Measurements from ENCODE around the gene CSNK1A1L. TPM values are rescaled to one million over a fixed set of nuclear protein-coding genes. Genes with fewer than 3 reads are reported as not detected.

The CSNK1A1L gene
- total and polyA plus RNA-seq, 2 of the 4 experiments (the other 2 are of a cell fraction): not detected

DNA sequence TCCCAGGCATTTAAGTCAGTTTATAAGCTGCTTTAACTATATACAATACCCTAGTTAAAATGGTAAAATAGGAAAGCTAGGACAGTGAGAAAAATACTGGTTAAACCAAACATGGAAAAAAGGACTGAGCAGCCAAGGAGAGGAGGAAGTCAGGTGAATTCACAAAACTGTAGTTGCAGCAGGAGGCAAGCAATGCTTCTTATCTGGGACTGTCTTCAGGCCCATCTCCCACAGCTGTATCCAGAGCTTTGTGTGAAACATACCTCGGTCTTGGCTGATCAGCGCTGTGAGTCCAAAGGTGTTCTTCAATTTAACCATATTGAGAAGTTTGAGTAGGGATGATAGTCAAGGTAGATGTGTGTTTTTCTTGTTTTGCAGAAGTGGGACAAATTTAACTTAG is 30.3 kb downstream of the CSNK1A1L start:
- no peak overlapping the region for H4K5ac ChIP-seq (ENCODE audit: low read depth, low read length)
- no peak overlapping the region for H3K27ac ChIP-seq (ENCODE audit: insufficient read depth, low read length)
- H2BK15ac ChIP-seq (ENCODE audit: low read depth, low read length): no peak overlapping the region
- BruUV-seq (replicated peaks): no TSS peak
- DNase-seq (no peak), ATAC-seq (ENCODE audit: low read depth) (no peak)
- dilution Hi-C loops (cut with HindIII; ENCODE audit: low sequenced_read_pairs, unreplicated experiment): no loop called here
- H2BK5ac ChIP-seq (ENCODE audit: low read depth, low read length, poor library complexity, severe bottlenecking): no peak overlapping the region
- no peaks in the 10 kb centered on the region for H3K9me3 ChIP-seq (ENCODE audit: control insufficient read depth, insufficient read depth, low read length)
- no peak overlapping the region for H2BK20ac ChIP-seq (ENCODE audit: low read depth, low read length)
- H3K4me1 ChIP-seq (ENCODE audit: control insufficient read depth, insufficient read depth, low read length): 0 out of 2 replicates have a peak, but pooled peaks cover 3% of the 10 kb centered on the region
- H3K36me3 ChIP-seq (ENCODE audit: control insufficient read depth, insufficient read depth, low read length): no peaks in the 10 kb centered on the region
- no peak overlapping the region for H3K23ac ChIP-seq (ENCODE audit: low read depth, low read length)
- no peak overlapping the region for H2AFZ ChIP-seq (replicated peaks; ENCODE audit: low read length, poor library complexity)
- no peaks in the 10 kb centered on the region for H3K27me3 ChIP-seq (ENCODE audit: control insufficient read depth, insufficient read depth, low read length)
- no peak overlapping the region for H3K4me3 ChIP-seq (ENCODE audit: insufficient read depth, low read depth, low read length)
- no peaks in the 10 kb centered on the region for H3K9me1 ChIP-seq (ENCODE audit: insufficient read depth, low read length)
- no peaks in the 10 kb centered on the region for H3K79me1 ChIP-seq (ENCODE audit: low read depth in 1 of 2, low read length in 2 of 2)
- TF ChIP-seq, protein P1, sequence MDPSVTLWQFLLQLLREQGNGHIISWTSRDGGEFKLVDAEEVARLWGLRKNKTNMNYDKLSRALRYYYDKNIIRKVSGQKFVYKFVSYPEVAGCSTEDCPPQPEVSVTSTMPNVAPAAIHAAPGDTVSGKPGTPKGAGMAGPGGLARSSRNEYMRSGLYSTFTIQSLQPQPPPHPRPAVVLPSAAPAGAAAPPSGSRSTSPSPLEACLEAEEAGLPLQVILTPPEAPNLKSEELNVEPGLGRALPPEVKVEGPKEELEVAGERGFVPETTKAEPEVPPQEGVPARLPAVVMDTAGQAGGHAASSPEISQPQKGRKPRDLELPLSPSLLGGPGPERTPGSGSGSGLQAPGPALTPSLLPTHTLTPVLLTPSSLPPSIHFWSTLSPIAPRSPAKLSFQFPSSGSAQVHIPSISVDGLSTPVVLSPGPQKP (IDR thresholded peaks at IDR 0.05; ENCODE audit: borderline replicate concordance, low read depth, low read length): no peak
- TF ChIP-seq SMC3 (IDR thresholded peaks at IDR 0.05; ENCODE audit: low read depth, low read length) (no peak), BHLHE40 (IDR thresholded peaks at IDR 0.05; ENCODE audit: low read depth, low read length) (no peak), RAD21 (IDR thresholded peaks at IDR 0.05; ENCODE audit: low read length) (no peak), RFX5 (IDR thresholded peaks at IDR 0.05; ENCODE audit: low read depth, low read length) (no peak)
- H4K8ac ChIP-seq (ENCODE audit: low read depth in 2 of 2, low read length in 2 of 2): no peak overlapping the region
- CTCF ChIA-PET: no interaction called here
- H2AK9ac ChIP-seq (replicated peaks; ENCODE audit: low read depth, low read length, poor library complexity): no peak overlapping the region
- no peak overlapping the region for H3K18ac ChIP-seq (ENCODE audit: low read depth, low read length)
- H2BK120ac ChIP-seq (ENCODE audit: low read depth, low read length): no peak overlapping the region
- no peaks in the 10 kb centered on the region for H4K20me1 ChIP-seq (ENCODE audit: insufficient read depth, low read length)
- POLR2A ChIA-PET (ENCODE audit: unreplicated experiment): no interaction called here
- H3K4me2 ChIP-seq (ENCODE audit: low read depth, low read length): no peak overlapping the region
- no peak overlapping the region for H3K4ac ChIP-seq (ENCODE audit: low read depth, low read length)
- in situ Hi-C loops (cut with MboI; ENCODE audit: low sequenced_read_pairs): loop anchor here (25.0 kb wide), 2 partner anchors 962 to 1137 kb away; no protein-coding TSS in a partner anchor
- H3K14ac ChIP-seq (replicated peaks; ENCODE audit: low read depth, low read length): no peak overlapping the region
- H2AK5ac ChIP-seq (ENCODE audit: low read depth, low read length): no peak overlapping the region
- intact Hi-C loops (cut with micrococcal nuclease): loop anchor here (10.0 kb wide), 1 partner anchor 970 kb away; no protein-coding TSS in a partner anchor
- no peak overlapping the region for H3K56ac ChIP-seq (ENCODE audit: extremely low read depth, insufficient read depth, low read length)
- H3K9ac ChIP-seq (ENCODE audit: low read depth, low read length): no peak overlapping the region
- no peak overlapping the region for H4K91ac ChIP-seq (ENCODE audit: insufficient read depth, low read depth, low read length)
- WGBS, 2 experiments (ENCODE audit: extremely low coverage in 2 of 2, insufficient read length in 1 of 2): no CpG with 5 or more reads among the region's 2 CpGs

Measured in IMR-90 (cell line).